Amygdala (tissue), 56 donors: ENCODE measurements around the gene GNAS.

Experiments used
- DNase-seq, 56 donors: peaks; one replicate each; lab custom pipeline; 2025; lab: John Stamatoyannopoulos, UW

The GNAS gene

DNA sequence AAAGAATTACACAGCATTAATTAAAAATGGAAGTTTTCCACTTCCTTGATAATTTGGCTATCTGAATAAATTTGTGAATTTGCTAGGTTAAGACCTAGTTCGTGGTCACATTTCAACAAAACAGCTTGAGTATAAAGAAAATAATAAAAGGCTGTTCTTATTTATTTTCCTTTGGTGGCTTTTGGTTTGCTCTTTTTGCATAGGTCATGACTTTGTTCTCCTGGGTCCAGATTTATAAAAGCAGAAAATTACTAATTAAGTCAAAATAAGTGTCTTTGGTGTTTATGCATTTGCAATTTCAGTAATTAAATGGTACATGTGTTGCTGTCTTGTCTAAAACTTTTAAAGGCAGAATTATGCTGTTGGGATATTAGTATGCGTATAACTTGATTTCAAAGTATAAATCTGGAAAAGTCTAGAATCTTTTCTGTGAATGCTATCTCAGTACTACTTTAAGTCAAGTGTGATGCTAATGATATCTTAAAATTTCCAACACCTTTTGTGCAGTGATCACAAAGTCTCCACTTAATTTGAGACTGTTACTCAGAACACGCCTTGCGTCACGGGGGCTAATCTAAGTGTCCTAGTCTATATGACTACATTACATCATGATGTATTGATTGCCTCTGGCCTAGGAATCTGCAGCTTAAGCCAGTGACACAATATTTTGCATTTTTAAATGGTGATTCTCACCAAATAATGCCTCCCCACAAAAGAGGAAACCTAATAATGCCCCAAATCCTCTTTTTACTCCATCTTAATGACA, 41.0 kb downstream of the GNAS start:
- no peak for DNase-seq

- DNase-seq = no peak
These were observed 42.3 kb downstream of the GNAS start for GRCh38 chr20:58894652-58895447.

DNA sequence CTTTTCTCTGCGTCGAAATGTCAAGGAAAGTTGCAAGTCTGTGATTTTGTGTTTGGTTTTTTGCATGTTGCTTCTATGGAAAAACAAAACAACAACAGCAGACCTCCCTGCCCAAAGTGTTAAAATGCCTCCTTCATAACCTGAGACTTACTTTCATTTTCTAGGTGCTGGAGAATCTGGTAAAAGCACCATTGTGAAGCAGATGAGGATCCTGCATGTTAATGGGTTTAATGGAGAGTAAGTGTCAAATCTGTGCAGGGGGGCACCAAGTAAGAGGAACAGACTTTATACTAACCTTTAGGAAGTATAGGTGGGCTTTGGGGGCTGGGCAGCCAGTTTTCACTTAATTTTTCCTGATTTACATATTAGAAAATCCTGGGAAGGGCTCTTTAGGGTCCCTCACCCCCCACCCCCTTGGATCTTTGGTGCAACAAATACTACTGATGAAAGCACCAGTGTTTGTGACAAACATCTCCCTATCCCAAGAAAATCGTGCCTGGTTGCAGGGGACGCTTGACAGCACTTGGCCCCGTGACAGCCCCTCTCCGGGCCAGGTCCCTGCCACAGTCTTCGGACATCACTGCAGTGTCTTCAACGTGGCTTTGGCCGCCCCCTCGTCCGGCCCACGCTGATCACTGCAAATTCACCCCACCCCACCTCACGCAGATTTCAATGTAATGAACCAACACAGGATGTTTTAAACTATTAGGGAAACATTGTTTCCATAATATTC, 43.1 kb downstream of the GNAS start:
- DNase-seq = peak in 4 of 56 donors; percentile 7 to 36 (median 15)

DNA sequence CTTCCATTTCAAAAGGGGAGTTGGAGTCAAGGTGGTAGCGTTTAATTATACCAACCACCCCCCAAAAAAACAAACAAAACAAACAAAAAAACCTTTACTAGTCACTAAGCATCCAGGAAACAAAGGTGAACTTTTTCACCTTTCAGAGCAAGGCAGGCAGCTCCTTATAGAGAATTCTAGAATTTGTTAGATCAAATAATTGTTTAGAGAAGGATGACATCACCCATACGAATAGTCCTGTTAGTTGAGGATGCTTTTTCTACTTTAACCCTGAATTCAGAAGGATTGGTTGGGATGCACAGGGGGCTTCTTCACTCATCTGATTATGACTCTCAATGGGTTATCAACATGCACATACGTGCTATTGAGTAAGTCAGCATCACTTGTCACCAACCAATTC, 44.3 kb downstream of the GNAS start:
- no peak for DNase-seq

- no peak for DNase-seq
These were observed 45.0 kb downstream of the GNAS start for GRCh38 chr20:58897488-58897887.

DNA sequence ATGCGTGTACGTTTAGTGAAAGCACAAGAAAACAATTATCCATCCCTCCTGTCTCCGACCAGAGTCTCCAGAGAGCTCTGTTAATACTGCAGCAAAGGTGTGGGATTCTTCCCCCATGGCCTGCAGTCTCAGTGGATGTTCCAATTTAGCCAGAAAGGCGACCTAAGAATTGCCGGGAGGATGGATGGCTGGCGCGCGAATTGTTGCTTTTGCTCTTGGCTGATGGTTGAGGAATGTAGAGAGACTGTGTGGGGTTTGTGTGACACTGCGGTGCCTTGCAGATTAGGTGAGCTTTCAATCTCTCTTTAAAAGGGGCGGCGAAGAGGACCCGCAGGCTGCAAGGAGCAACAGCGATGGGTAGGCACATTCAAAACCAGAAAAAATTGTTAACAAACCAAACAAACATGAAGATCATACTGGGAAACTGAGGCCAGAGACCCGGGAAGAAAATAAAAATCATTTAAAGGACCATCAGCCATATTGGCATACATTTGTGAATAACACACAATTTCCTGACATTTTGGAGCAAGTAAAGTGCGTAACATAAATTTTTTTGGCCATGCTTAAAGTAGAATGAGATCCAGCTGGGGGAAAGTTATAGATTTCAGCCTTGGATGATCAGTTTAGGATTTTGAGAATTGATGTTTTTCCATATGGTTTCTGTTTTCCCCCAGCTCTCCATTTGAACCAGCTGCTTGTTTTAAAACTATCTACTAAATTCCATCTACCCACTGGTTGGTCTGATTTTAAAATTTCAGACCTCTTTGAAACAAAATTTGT, 46.3 kb downstream of the GNAS start:
- no peak for DNase-seq

GRCh38 chr20:58899512-58899911, 47.0 kb downstream of the GNAS start:
- no peak for DNase-seq

GRCh38 chr20:58900397-58900796, 47.9 kb downstream of the GNAS start:
- no peak for DNase-seq

GRCh38 chr20:58901488-58902402, 49.2 kb downstream of the GNAS start:
- no peak for DNase-seq

- DNase-seq = no peak
These were observed 51.1 kb downstream of the GNAS start for GRCh38 chr20:58903614-58904013.

DNA sequence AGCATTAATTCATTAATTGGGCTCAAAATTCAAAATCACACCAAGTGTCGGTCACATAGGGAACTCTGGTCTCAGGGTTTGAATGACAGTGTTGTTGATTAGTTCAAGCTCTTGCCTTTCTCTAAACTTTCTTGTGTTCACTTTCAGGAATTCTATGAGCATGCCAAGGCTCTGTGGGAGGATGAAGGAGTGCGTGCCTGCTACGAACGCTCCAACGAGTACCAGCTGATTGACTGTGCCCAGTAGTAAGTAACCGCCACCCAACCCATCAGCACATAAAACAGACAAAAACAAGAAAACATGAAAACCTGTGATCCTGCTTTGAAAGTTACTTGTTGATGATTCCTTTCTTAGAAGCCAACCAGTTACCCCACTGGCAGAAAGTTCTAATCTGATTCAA, 52.7 kb downstream of the GNAS start:
- DNase-seq = no peak

- no peak for DNase-seq
These were observed 53.6 kb downstream of the GNAS start for GRCh38 chr20:58906111-58906510.

- no peak for DNase-seq
These were observed 54.4 kb downstream of the GNAS start for GRCh38 chr20:58906894-58907293.

DNA sequence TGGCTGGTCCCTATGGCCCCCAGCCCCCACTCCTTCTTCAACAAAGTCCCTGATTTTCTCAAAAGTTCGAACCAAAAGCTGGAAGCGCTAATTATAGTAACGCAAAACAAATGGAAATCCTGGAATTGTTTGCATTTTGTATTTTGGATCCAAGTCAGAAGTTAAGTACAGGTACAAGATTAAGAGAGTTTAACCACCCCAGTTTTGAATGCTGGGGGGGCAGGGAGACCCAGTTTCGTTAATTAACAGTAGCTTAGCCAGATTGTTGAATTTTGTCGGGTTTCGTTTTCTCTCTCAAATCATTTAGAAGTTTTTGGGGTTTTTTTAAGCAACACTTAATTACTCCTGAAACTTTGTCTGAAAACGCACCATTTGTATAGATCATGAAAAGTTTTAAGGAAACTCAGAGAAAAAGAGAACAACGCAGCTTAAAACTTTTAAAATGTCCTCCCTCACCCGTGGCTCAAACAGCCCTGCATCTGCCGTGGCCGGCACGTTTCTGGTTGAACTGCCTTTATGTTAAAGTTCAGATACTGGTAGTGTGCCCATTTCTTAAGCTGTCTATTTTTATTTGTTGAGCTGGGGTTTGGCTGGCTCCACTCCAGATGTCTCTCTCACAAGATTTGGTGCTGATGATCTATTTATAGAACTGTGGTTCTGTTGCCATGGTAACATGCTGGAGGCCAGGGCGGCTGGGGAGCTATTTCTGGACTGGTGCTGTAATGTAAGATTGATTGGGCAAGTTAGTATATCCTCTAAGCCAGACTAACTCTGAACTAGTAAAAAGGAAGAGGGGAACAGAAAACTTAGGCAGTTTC, 55.0 kb downstream of the GNAS start:
- peak in 52 of 56 donors; percentile 10 to 93 (median 64) for DNase-seq

DNA sequence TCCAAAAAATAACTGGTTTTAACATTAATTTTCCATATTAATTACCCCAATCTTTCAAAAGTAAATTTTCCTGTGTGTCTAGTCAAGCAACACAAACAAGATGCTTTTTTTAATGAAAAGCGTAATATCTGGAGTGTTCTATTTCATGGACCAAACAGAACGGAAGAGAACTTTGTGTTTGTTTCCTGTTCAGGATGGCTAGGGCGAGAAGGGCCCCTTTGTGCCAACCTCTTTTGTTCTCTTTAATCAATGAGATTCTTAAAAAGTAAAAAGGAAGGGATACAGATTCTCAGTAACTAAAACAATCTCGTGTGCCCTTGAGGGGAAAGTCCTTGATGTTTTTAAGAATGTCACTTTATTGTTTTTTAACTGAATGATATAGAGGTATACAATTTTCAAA, 55.7 kb downstream of the GNAS start:
- no peak for DNase-seq

DNA sequence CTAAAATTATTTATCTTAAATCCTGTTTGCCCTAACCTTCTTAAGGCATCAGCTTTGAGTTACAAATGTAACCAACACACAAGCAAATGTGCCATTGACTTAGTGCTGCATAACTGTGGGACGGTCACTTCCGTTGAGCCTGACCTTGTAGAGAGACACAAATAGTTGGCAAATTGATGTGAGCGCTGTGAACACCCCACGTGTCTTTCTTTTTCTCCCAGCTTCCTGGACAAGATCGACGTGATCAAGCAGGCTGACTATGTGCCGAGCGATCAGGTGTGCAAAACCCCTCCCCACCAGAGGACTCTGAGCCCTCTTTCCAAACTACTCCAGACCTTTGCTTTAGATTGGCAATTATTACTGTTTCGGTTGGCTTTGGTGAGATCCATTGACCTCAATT, 56.4 kb downstream of the GNAS start:
- no peak for DNase-seq

- DNase-seq = no peak
These were observed 57.1 kb downstream of the GNAS start for GRCh38 chr20:58909585-58909984.

DNA sequence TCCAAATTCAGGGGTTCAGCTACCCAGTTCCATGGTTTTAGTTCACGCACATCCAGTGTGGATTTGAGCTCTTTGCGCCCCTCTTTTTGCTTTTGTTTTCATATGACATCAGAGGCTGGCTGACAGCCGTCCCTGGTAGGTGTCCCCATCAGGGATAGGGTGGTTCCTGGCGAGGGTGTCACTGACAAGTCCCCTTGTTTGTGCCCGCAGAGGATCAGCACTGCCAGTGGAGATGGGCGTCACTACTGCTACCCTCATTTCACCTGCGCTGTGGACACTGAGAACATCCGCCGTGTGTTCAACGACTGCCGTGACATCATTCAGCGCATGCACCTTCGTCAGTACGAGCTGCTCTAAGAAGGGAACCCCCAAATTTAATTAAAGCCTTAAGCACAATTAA, 58.0 kb downstream of the GNAS start:
- DNase-seq = no peak

GRCh38 chr20:58911309-58911708, 58.8 kb downstream of the GNAS start:
- DNase-seq = no peak
